Prostate gland (tissue), 2 donors: ENCODE measurements around the gene EEF1A2.

Experiments
- CTCF ChIP-seq, 4 experiments: fragments of 200-600 bp in 2 of 4; fragments of 450-650 bp in 2 of 4; sonication (generic) in 2 of 4; IDR thresholded peaks; 1 replicate in 3 of 4; 2 replicates in 1 of 4; pipeline ENCODE4 v1.5.1; 2016 to 2019; ENCODE audit warnings: antibody characterized with exemption in 4 of 4, mild to moderate bottlenecking in 2 of 4, moderate library complexity in 2 of 4
- POLR2A ChIP-seq: fragments of 450-650 bp; IDR thresholded peaks from one replicate; pipeline ENCODE4 v1.6.1; 2016; ENCODE audit warnings: antibody characterized with exemption, mild to moderate bottlenecking
- POLR2AphosphoS5 ChIP-seq: sonication (generic); formaldehyde crosslinking; IDR thresholded peaks from one replicate; pipeline ENCODE4 v1.6.1; 2017; ENCODE audit warnings: antibody characterized with exemption

DNA sequence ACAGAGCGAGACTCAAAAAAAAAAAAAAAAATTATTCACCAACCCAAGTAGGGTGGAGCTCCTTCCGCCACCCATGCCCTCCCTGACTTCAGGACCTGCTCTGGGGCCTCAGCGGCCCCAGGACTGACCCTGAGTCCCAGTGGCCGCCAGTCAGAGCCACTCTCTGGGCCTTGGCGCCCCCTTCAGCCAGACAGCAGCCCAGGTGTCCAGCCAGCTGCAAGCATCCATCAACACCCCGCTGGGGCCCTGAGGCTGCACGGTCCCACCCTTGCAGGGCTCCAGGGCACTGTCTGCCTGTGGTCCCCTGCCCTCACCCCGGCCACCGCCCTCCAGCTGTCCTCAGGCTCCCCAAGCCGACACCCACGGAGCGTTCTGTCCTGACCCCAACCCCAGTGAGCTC is 15.0 kb downstream of the EEF1A2 start:
- TF ChIP-seq POLR2A (no peak), POLR2AphosphoS5 (no peak), CTCF (IDR thresholded peaks at IDR 0.05) (no peak)
